22Rv1 (cell line): ENCODE results near the gene MED26.

Experiments
- H3K27ac ChIP-seq: fragments of 450-650 bp; 2 replicates; pipeline ENCODE4 v1.5.1; 2017
- ZFX ChIP-seq: fragments of 450-650 bp; IDR thresholded peaks from 2 replicates; pipeline ENCODE4 v1.6.1; 2017; ENCODE audit warnings: antibody characterized with exemption, borderline replicate concordance
- TF ChIP-seq, protein P1 (sequence below): fragments of 450-650 bp; IDR thresholded peaks from 2 replicates; pipeline ENCODE4 v1.5.1; 2017; ENCODE audit warnings: mild to moderate bottlenecking

The MED26 gene

DNA sequence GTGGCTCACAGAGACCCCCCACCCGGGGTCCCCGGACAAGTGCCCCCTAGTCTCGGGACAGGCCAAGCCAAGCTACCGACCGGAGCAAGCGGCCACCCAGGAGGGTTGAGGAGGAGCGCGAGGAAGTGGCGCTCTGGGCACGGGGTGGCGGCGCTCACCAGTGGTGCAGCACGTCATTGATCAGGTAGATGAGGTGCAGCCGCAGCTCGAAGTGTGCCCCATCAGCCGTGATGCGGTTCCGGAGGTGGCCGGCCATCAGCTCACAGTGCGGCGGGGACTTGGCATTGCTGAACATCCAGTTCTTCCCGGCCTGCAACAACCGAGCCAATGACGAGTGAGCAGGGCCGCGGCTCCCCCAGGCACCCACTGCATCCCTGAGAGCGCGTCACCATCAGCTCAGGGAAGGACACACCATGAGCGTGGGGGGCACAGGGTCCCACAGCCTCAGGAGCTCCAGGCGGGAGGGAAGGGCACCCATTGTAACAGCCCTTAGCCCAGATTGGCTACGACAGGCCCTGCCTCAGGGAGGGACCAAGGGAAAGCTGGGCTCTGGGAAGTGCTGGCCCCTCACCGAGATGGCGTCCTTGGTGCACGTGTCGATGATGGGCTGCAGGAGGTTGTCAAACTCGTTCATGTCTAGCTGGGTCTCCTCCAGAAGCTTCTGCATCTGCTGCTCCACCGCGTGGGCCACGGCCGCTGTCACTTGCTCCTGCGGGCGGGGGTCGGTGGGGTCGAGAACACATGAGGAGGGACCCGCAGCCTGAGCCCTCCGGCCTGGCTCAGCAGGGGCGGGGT lies 95.4 kb downstream of the MED26 start:
- no peak for TF ChIP-seq ZFX
- TF ChIP-seq, protein P1, sequence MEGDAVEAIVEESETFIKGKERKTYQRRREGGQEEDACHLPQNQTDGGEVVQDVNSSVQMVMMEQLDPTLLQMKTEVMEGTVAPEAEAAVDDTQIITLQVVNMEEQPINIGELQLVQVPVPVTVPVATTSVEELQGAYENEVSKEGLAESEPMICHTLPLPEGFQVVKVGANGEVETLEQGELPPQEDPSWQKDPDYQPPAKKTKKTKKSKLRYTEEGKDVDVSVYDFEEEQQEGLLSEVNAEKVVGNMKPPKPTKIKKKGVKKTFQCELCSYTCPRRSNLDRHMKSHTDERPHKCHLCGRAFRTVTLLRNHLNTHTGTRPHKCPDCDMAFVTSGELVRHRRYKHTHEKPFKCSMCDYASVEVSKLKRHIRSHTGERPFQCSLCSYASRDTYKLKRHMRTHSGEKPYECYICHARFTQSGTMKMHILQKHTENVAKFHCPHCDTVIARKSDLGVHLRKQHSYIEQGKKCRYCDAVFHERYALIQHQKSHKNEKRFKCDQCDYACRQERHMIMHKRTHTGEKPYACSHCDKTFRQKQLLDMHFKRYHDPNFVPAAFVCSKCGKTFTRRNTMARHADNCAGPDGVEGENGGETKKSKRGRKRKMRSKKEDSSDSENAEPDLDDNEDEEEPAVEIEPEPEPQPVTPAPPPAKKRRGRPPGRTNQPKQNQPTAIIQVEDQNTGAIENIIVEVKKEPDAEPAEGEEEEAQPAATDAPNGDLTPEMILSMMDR = no peak
- no peak overlapping the region for H3K27ac ChIP-seq

DNA sequence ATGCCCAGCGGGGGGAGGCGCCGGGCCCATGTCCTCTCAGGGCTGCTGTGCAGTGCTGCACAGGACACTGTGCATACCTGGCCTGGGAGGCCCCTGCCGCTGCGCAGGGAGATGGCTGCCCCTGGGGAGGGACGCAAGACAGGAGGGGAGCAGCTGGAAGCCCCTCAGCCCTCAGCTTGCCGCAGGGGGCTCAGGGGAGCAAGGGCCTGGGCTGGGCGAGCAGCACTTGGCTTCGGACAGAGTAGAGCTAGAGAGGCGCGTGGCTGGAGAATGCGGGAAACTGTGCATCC lies 96.7 kb downstream of the MED26 start:
- no peak overlapping the region for H3K27ac ChIP-seq
- TF ChIP-seq, protein P1 = no peak
- no peak for TF ChIP-seq ZFX

DNA sequence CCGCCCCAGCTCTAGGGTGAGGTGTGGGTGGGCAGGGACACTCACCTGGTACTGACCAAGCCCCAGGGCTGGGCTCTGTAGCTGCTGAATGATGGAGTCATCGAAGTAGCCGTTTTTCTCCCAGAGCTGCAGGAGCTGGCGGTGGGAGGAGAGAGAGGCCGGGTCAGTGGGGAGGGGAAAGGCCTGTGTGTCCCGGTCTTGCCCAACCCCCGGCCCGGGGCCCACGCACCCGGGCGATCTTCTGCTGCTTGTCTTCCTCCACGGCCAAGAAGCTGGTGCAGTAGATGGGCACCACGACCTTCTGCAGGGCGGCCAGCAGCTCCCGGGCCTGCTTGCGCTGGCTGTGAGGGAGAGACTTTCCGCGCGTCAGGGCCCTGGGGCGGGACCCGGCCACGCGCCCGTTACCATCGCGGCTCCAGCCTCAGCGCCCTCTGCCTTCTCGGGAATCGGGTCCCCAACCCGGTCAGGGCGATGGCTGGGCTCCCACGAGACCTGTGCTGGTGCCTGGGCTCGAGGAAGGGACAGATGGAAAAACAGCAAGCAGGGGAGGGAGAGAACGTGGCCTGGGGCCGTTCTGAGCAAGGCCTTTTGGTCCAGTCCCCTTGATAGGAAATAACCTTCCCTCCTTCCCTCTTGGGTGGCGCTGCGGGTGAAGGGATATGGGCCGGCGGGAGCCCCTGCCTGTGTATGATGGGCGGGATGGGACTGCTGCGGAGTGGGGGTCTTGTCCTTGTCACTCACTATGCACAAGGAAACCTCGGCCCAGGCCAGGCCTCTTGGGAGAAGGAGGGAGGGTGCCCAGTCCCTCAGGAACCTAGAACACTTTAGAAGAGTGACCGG lies 97.2 kb downstream of the MED26 start:
- TF ChIP-seq, protein P1 = no peak
- no peak for TF ChIP-seq ZFX
- H3K27ac ChIP-seq = no peak overlapping the region

DNA sequence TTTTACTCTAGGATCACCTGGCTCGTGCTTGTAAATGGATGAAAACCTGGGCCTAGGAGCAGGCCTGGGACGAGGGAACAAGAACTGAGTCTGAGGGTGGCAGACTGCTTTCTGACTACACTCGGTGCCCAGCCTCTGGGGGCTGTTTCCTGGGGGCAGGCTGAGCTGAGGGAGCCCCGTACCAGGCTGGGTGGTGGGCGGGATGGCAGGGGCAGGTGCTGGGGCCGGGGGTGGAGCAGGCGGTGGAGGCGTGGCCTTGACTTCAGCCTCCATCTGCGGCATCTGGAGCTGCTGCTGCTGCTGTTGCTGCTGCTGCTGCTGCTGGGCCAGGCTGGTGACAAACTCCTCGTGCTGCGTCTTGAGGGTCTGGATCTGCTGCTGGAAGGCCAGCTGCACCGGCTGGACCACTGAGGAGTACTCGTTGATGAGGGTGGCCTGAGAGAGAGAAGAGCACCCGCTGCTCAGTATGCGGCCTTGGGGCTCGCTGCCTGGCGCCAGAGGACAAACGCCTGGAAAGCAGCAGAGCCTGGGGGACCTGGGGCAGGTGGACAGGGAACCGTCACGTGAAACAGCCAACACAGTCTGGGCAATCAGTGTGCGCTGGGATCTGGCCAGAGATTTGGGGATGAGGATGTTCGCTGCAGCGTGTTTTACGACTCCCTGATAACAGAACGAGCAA lies 98.4 kb downstream of the MED26 start:
- TF ChIP-seq, protein P1 = no peak
- TF ChIP-seq ZFX = no peak
- H3K27ac ChIP-seq = no peak overlapping the region

DNA sequence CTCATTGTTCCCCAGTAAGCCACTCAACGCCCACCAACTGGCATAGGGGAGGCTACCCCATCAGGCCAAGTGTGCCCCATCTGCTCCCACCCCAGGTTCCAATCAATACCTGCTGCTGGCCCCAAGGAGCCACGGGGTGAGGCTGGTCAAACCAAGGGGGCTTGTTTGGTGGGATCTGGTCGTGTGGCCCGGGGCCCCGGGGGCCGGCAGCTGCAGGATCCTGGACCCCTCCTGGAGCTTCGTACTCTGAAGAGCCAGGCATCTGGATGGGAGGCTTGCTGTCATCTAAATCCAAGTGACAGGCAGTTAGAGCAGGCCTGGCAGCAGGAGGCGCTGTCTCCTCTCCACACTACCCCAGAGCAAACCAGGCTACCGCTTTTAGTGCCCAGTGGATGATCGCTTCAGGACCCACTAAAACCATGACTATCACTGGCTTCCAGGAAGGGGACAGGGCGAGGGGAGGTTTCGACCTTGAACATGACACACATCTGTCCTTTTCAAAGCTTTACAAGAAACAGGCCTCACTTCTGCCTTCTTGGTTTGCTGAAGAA lies 100.0 kb downstream of the MED26 start:
- no peak overlapping the region for H3K27ac ChIP-seq
- TF ChIP-seq, protein P1 = peak; percentile 69
- no peak for TF ChIP-seq ZFX

DNA sequence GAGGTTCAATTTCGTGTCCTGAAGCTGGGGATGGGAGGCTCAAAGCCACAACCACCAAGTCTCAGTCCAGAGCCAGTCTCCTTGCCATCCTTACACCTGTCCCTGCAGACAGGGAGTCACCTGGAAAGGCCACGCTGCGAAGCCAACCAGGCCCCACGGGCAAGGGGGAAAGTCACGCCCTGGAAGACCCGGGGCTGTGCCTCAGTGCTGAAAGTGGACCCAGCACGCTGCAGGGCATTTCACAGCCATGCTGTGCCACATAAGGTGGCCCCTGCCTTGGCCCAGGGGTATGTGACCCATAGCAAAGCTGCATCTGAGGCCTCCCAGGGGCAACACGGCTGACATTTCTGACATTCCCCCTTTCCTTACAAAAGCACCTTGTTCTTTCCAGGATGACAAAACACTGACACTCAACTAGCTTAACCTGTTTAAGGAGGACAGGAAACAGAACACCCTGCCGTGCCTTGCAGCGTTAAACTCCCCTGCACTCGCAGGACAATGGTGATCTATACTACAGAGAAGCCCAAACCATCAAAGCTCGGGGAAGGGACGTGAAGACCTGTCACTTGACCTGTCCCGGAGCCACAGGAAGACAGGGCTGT lies 100.6 kb downstream of the MED26 start:
- TF ChIP-seq ZFX = no peak
- TF ChIP-seq, protein P1 = no peak
- no peak overlapping the region for H3K27ac ChIP-seq
